HTERT RPE-1 (cell line): ENCODE results near the gene MAD1L1.
"Not testable (repeated sequence)": the region's sequence is repeated elsewhere in the genome, so short reads cannot be mapped to it uniquely, and the experiment has no call there.

Experiments used
- in situ Hi-C: fragments of 300-500 bp; cut with MboI; formaldehyde crosslinking; loops from 4 replicates; pipeline ENCODE4 v1.14.3; 2020; ENCODE audit warnings: low sequenced_read_pairs

MAD1L1 gene

DNA sequence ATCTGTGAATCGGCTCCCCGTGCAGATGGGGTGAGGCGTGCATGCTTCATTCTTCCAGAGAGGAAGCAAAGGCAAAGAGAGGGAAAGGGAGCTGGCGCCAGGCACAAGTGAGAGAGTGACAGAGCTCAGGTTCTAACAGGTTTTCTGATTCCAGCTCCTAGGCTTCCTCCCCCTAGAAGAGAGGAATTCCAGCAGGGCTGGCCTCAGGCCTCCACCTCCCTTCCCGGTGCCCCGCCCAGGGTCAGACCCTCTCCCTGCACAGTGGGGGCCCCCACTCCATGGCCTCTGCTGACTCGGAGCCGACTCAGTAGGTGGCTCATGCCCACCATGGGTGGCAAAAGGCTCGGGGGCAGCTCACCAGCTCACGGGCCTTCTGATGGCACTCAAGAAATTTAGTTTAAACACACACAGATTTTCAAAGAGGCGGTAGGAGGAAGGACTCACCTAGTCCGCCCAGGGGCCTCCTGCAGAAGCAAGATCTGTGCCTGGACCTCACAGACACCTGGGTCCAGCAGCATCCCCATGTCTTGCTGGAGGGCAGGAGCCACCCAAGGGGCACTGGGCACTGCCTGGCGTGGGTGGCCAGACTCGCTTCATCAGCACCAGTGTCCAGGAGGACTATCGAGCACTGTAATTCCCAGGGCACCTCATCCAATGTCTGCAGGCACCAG lies 183.5 kb downstream of the MAD1L1 start:
- in situ Hi-C loops, result no loop called here

DNA sequence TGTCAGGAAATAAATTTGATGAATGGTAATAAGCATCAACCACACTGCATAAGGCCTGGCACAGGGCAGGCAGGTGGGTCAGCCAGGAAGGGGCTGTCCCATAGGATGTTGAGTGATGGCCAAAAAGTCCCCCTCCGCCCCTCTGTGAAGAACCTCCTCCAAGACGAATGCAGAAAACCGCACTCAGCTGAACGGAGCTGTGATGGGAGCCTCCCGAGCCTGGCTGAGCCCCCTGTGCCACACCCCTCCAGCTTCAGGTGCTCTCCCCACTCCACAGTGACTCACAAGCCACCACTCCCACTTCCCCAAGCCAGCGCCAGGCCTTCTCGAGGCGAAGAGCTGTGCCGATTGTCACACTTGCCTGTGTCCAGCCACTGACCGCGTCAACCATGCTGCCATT lies 184.2 kb downstream of the MAD1L1 start:
- in situ Hi-C loops, result no loop called here

DNA sequence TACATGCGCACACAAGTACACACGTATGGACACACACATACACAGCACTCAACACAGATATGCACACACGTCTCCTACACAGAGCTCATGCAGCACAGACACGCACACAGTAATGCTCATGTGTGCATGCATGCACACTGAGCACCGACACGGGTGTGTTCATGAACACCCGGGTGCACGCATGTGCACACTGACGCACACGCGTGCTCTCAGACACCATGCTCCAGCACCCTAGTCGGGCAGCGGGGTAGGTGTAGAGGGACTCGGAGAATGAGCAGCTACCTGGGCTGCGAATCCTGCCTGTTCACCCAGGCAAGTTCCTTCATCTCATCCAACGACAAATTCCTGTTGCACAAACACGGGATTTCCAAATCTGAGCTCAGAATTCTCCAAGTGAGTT lies 184.7 kb downstream of the MAD1L1 start:
- in situ Hi-C loops, result no loop called here

DNA sequence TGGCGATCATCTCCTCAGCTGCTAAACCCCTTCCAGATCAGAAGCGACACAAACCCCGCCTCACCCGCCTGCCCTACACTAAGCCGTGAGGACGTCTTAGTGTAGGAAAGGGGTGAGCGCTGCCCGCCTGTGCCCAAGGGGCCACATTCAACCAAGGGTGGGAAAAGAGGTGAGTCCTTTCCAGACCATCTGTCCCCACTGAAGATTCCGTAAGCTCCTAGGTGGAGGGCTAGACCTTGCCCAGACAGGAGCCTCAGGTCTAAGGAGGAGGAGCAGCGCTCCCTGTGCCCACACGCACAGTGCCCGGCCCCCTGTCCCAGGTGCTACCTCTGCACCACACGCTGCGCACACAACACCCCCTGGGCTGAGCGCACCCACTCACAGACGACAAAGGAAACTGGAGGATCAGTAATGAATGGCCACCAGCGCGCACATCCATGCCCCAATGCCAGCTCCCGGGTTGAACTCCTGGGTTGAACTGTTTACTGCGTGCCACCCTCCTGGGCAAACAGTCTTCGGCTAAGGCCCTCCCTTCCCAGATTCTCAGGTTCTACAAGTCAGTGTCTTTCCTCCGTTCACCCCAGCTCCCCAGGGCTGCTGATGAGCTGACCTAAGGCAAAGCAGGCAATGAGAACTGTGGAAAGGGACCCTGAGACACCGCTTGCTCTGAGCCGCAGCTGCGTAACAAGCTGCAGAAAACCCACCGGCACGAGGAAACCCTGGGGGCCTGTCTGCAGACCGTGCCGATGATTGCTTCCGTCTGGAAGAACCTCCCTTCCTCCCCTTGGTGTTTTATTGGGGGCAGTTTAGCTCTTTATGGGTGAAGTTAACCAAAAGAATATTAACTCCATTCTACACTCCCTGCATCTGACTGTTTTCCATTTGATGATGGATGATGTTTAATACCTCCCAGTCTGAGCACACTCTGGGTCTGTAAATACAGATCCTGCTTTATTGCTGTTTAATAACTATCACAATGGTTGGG lies 185.9 kb downstream of the MAD1L1 start:
- in situ Hi-C loops, result no loop called here

DNA sequence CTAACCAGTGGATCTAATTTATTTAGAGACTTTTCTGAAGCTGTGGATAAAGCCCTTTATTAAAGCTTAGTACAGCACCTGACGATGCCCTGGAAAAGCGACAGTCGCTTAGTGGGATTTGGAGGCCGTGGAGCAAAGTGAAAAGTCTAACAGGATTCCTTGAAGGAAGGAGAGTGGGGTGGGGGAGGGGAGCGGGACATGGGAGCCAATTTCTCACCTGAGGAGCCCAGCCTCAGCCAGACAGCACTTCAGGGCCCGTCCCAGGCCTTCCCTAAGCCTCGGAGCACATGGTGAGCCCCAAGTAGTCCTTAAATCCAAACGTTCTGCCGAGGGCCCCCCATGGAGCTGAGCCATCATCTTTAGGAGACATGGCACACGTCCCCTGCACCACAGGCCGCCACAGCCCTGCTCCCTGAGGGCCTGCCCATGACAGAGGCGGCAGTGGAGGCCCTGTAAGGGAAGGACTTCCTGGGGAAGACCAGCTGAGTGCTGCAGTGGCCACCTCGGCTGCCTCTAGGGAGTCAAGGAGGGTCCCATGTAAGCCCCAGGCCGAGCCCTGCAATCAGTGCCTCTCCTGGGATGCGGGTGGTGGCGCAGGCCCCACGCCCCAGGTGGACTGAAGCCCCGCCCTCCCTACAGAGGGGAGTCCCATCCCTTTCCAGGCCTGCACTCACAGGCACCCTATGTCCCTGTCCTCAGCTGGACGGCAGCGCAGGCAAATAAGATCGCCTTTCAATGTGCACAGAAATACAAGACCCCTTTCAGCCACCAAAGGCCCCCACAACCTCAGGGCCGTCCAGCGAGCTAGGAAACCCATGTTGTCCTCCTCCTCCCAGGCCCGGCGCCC lies 187.0 kb downstream of the MAD1L1 start:
- in situ Hi-C loops, result no loop called here

DNA sequence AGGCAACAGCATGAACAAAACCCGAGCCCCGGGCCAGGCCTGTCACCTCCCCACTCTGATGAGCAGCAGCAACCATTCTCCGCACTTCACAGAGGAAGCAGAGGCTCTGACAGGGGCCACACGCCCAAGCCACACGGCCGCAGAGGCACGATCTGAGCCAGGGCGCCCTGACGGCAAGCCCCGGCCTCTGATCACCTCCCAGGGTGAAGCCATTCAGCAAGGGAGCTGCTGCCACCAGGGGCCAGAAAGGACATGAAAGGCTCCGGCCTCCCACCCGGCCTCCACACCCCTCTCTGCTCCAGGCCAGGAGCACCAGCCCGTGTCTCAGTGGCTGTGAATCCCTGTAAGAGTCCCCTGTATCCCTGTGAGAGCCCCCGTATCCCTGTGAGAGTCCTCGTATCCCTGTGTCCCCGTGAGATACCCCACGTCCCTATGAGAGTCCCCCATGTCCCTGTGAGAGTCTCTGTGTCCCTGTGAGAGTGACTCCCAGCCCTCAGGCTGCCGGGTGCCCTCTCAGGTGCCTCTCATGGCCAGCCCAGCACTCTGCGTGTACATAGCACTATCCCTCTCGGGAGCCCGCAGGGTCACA lies 187.8 kb downstream of the MAD1L1 start:
- in situ Hi-C loops, result no loop called here

DNA sequence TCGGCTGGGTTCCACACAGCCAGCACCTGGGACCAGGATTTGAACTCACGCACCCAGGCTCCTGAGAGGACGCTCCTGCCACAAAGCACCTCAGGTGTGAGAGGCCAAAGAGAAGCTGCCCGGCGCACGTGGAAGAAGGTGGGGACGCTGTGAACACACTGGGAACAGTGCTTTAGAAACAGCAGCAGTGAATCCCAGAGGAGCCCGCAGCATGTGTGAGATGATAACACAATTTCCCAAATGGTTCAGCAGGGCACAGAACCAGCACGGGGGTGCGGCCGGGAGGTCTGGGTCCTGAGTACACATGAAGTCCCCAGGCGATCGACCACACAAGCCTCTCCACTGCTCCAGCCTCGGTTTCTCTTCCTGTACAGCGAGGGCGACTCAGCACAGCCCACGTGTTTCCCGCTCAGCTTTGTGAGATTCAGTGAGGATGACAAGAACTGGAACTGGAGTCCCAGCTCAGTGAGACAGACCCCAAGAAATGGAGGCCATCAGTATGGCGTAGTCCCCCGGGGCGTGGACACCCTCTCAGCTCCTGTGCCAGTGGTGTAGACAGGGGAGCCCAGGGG lies 188.3 kb downstream of the MAD1L1 start:
- in situ Hi-C loops, result no loop called here

DNA sequence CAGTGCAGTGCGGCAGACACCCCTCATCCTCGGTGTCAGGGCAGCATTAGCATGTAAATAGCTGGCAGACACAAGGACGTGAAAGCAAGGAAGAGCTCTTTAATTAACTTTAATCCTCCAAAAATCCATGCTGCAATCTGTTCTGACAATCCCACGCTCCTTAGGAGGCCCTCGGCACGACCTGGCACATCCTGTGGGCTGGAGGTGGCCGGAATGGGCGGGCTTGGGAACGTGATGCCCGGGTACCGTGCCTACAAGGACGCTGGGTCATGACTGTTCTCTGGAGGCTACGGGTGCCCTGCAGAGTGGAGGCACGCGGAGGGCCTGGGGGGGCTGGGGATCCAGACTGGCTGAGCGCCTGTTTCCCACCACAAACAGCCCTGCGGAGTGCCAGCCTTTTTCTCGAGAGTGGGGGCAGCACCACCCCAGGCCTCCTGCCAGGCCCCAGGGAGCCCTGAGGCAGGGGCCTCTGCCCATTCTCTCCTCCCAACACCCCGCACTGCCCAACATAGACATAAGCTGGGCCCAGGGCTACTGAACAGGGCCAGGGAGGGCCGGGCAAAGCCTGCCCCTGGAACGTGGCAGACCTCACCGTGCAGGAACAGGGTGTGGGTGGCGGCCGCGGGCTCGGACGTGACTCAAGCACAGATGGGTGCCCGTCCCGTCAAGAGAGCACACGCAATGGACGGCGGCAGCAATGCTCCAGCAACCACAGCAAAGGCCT lies 189.3 kb downstream of the MAD1L1 start:
- in situ Hi-C loops, result no loop called here

DNA sequence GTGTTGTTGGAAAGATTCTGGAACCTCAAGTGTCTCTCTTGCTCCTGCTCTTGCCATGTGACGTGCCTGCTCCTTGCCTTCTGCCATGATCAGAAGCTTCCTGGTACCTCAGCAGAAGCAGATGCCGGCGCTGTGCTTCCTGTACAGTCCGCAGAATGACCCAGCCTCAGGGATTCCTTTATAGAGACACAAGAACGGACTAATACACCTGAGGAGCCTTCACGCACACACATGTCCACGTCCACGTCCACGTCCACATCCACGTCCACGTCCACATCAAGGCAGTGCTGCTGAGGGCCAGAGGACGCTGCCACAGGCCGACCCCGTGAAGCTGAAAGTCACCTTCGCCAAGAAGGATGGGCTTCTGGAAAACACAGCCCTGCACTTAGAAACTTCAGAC lies 190.1 kb downstream of the MAD1L1 start:
- in situ Hi-C loops, result no loop called here

DNA sequence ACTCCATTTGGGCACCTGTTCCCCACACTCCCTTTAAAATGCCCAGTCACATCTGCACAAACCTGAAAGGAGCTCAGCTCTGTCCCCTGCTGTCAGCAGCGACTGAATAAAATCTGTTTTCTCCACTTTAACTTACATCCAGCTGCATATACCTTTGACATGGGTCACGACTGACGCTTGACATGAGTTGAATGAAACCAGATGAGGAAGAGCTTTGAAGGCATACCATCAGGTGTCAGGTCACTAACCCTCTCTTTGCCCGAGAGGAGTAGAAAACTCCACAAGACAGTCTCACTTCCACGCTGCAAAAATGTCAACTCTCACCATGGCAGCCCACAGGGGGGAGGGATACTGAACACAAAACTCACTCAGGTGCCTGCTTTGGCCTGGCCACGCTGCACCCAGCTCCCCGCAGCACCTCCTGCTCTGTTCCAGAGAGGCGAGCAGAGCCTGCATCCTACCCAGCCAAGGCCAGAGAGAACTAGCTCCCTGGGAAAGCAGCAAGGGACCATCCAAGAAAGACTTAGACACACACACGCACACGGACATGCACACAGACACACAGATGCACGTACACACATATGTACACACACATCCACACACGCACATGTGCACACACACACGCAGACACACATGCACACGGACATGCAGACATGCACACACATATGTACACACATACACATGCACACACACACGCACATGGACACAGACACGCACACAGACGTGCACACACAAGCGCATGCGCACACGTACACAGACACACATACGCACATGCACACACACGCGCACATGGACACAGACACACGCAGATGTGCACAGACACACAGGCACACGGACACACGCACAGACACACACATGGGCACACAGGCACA lies 191.0 kb downstream of the MAD1L1 start:
- in situ Hi-C loops, result no loop called here

DNA sequence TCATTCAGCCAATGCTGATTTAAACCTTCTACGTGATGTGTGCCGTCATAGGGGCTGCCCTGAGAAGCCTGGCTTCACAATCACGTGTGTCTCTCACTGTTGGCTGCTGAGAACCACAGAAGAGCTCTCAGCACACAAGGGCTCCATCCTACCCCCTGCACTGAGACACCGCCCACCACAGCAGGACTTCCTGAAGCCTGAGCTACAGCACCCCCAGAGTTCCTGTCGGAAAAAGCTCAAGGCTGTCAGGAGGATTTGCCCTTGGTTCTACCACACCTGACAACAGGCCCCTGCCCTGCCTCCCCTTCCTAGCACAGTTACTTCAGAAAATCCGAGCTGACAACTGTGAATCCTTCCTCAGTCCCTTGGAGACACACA lies 191.9 kb downstream of the MAD1L1 start:
- in situ Hi-C loops, result no loop called here

DNA sequence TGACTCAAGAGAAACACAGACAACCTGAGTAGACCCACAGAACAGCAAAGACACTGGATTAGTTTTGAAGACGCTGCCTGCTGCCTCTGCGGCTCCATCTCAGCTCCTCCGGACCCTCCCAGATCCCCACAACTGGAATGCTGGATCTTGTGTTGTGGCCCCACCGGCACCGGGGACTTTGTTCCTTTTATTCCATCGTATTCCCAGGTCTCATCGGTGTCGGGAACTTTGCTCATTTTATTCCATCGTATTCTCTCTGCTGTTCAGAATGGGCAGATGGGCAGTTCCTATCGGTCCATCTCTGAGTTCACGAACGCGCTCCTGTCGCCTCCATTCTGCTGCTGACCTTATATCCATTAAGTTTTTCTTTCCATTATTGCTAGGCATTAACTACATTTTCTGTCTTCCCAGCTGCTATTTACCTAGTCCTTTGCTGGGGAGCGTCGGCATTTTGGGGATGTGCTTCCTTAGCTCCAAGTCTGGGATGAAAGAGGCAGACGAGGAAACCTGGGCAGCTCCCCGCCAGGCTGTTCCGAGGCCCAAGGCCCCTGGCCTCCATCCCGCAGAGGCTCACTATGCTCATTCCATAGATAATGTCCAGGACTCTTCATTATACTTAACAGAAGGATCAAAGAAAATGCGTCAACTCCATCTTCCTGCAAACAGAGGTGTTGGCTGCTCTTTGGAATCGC lies 192.4 kb downstream of the MAD1L1 start:
- in situ Hi-C loops, result no loop called here

DNA sequence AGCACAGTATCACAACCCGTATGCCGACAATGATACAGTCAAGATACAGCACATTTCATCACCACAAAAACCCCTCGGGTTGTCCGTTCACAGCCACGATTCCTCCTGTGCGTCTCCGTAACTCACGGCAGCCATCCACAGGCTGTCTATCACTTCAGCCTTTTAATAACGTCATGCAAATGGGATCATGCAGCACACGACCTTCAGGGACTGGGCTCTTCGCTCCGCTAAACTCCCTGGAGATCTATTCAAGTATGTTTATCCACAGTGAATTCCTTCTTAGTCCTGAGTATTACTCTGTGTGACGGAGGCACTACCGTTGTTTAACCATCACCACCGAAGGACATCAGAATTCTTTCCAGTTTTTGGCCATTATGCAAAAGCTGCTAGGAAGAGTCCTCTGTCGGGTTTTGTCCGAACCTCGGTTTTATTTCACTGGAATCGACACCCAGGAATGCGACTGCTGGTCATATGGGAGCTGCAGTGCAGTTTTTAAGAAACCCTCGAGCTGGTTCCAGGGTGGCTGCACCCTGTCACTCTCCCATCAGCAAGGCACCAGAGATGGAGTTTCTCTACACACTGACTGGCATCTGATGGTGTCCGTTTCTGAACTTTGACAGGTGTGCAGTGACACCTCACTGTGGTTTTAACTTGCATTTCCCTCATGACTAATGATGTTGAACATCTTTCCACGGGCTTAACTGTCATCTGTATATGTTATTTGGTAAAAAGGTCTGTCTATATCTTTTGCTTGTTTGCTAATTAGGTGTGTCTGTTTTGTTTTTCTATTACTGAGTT lies 193.6 kb downstream of the MAD1L1 start:
- in situ Hi-C loops, result no loop called here

DNA sequence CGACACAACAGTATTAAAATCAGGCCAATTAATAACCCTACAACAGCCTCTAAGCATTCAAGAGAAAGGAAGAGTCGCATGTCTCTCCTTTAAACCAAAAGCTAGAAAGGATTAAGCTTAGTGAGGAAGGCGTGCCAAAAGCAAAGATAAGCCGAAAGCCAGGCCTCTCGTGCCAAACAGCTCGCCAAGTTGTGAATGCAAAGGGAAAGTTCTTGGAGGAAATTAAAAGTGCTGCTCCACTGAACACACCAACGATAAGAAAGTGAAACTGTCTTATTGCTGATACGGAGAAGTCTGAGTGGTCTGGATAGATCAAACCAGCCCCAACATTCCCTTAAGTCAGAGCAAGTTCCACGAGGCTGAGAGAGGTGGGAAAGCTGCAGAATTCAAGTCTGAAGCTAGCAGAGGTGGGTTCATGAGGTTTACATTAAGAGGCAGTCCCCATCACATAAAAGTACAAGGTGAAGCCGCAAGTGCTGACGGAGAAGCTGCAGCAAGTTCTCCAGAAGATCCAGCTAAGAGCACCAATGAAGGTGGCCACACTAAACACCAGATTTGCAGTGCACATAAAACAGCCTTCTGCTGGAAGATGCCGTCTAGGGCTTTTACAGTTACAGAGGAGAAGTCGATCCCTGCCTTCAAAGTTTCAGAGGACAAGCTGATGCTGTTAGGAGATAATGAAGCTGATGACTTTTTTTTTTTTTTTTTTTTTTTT lies 194.8 kb downstream of the MAD1L1 start:
- in situ Hi-C loops, result no loop called here

DNA sequence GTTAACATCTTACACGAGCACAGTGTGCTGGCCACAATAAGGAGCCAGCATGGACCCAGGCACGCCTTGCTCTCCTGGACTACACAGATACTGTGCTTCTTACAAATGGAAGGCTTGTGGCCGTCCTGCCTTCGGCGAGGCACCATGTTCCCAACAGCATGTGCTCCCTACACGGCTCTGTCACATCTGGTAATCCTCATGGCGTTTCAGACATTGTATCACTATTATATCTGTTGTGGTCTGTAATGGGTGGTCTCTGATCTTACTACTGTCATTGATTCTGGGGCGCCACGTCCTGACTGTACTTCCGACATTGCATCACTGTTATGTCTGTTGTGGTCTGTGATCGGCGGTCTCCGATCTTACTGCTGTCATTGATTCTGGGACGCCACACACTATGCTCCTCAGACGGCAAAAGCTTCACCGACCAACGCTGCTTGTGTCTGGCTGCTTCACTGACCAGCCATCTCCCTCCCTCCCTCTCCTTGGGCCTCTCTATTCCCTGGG lies 195.4 kb downstream of the MAD1L1 start:
- in situ Hi-C loops, result no loop called here

DNA sequence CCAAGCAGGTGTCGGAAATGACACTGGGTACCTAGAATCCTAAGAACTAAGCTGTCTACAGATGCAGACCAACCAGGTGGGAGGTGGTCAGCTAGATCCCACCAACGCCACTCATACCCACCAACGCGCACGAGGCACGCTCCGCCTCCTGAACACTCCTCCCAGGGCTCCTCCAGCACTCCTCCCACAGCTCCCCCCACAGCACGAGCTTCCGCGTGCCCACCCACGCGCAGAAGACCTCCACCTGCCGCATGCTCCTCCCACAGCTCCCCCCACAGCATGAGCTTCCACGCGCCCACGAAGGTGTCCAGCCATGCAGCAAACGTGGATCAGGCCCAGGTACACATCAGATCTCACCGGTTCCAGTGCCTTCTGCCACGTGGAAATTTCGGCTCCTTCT lies 196.0 kb downstream of the MAD1L1 start:
- in situ Hi-C loops, result no loop called here

DNA sequence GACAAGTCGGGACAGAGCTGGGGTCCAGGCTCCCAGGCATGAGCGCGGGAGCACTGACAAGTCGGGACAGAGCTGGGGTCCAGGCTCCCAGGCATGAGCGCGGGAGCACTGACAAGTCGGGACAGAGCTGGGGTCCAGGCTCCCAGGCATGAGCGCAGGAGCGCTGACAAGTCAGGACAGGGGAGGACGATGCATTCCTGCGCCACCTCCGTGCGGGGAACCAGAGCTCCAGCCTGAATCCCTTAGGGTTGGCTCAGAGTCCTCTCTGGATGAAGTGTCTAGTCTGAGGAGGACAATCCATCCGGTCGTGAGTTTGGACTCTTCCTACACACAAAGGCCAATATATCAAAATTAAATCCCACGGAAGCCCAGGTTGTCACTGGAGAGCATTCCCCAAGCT lies 196.5 kb downstream of the MAD1L1 start:
- in situ Hi-C loops, result not testable (repeated sequence)
